HUES48 (cell line): Measurements from ENCODE around the gene SLC8A1.

Experiments used
- H3K27ac ChIP-seq: one replicate; pipeline ENCODE4 v1.7.0; 2013; ENCODE audit warnings: low read depth, low read length, inconsistent platforms
- H3K27me3 ChIP-seq: 2 replicates; pipeline ENCODE4 v1.6.1; 2013; ENCODE audit warnings: mild to moderate bottlenecking, low read length; ENCODE audit not compliant: control insufficient read depth, insufficient read depth
- H3K36me3 ChIP-seq: 2 replicates; pipeline ENCODE4 v1.6.1; 2013; ENCODE audit warnings: low read length; ENCODE audit not compliant: control insufficient read depth, insufficient read depth
- H3K4me1 ChIP-seq: 2 replicates; pipeline ENCODE4 v1.6.1; 2013; ENCODE audit warnings: mild to moderate bottlenecking, low read length; ENCODE audit not compliant: control insufficient read depth, insufficient read depth
- H3K4me3 ChIP-seq: 2 replicates; pipeline ENCODE4 v1.5.1; 2013; ENCODE audit warnings: mild to moderate bottlenecking, low read depth, low read length
- H3K9ac ChIP-seq: 2 replicates; pipeline ENCODE4 v1.6.1; 2013; ENCODE audit warnings: mild to moderate bottlenecking, low read depth, low read length, moderate library complexity
- H3K9me3 ChIP-seq: 2 replicates; pipeline ENCODE4 v1.6.1; 2013; ENCODE audit warnings: low read length; ENCODE audit not compliant: control insufficient read depth, insufficient read depth

Gene SLC8A1

DNA sequence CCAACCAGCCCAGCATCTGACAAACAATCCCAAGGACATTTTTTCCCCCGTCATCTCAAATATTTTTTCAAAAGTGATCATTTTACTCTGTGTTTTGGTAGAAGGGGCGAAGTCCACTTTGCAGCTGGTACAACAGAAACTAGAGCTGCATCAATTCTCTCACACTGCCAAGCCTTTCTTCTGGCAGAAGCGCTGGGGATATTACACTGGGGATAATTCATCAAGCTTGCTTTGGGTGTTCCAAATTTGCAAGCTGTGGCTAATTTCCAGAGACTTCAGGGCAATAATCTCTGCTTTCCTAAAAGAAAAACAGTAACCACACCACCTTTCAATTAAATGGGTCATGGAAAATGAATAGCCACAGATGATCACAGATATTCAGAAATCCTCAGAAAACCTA, 238.3 kb downstream of the SLC8A1 start:
- Histone ChIP-seq H3K9me3 (no peaks in the 10 kb centered on the region), H3K27me3 (no peaks in the 10 kb centered on the region), H3K27ac (no peak overlapping the region), H3K9ac (no peak overlapping the region), H3K36me3 (no peaks in the 10 kb centered on the region), H3K4me1 (peaks cover 28% of the 10 kb centered on the region), H3K4me3 (no peak overlapping the region)

DNA sequence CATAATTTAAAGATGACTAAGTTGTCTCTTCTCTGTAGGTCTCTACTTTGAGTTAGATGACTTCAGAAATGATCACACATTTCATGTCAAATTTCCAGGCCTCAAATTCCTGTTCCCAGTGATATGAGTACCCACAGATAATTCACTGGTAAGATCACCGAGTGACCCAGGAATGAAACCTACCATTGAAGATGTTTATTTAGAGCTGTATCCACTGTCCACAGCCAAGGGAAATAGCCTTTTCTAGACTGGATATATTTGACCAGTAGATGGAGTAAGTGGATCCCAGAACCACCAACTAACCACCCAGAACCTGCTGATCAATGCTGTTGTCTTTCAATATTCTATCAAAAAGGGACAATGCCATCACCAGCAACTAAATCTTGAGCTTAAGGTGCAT, 238.8 kb downstream of the SLC8A1 start:
- Histone ChIP-seq H3K4me3 (no peak overlapping the region), H3K9ac (no peak overlapping the region), H3K27me3 (no peaks in the 10 kb centered on the region), H3K27ac (no peak overlapping the region), H3K4me1 (peaks cover 30% of the 10 kb centered on the region), H3K36me3 (no peaks in the 10 kb centered on the region), H3K9me3 (no peaks in the 10 kb centered on the region)

DNA sequence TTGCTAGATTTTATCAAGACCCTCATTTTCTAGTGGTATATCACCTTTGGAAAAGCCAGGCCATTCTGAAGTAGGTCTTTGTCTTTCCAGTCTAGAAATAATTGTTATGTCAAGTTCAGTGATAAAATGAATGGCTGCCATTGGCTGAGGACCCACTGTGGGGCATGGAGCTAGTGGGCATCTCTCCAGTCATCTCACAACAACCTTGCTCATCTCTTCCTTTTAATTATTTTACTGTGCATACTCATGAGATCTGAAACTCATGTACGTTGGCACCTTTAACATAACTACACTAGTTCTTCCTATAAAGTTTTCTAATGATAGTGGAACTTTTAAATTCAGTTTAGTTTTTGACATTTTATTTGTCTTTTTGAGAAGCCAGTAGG, 240.9 kb downstream of the SLC8A1 start:
- Histone ChIP-seq H3K27me3 (no peaks in the 10 kb centered on the region), H3K4me1 (peaks cover 27% of the 10 kb centered on the region), H3K9me3 (no peaks in the 10 kb centered on the region), H3K9ac (no peak overlapping the region), H3K36me3 (no peaks in the 10 kb centered on the region), H3K4me3 (0 out of 2 replicates have a peak overlapping the region, but pooled peaks have one; percentile 26), H3K27ac (peak overlapping the region; percentile 83)

- Histone ChIP-seq H3K27ac (peak overlapping the region; percentile 83), H3K27me3 (no peaks in the 10 kb centered on the region)
These were observed 241.4 kb downstream of the SLC8A1 start for GRCh38 chr2:40210344-40210967.

GRCh38 chr2:40209761-40210160, 242.1 kb downstream of the SLC8A1 start:
- Histone ChIP-seq H3K36me3 (no peaks in the 10 kb centered on the region), H3K27me3 (no peaks in the 10 kb centered on the region), H3K9me3 (no peaks in the 10 kb centered on the region), H3K4me1 (peaks cover 27% of the 10 kb centered on the region), H3K27ac (peak overlapping the region; percentile 83), H3K4me3 (no peak overlapping the region), H3K9ac (no peak overlapping the region)

More at GRCh38 chr2:40210344-40210967, 241.4 kb downstream of the SLC8A1 start:
- Histone ChIP-seq H3K4me1 (peaks cover 27% of the 10 kb centered on the region), H3K9ac (no peak overlapping the region; the same call in 1 of the 2 replicates), H3K9me3 (no peaks in the 10 kb centered on the region), H3K36me3 (no peaks in the 10 kb centered on the region), H3K4me3 (peak overlapping the region; percentile 26; the same call in 1 of the 2 replicates)

DNA sequence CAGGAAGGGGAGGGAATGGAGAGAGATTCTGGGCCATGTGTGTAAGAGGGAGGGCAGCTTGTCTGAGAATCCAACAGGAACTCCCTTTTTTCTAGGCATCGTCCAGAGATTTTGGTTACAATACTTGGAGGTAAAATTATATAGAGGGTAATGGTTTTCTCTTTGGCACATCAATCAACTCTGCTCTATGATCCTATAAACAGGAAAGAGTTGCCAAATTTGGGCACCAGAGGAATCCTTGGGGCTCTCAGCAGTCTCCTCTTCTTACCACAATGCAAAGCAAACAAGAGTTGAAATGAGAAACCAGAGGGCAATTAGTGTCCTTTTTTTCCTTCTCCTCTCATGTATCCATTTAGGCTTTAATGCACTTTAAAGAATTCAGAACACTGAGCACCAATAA, 243.4 kb downstream of the SLC8A1 start:
- peaks cover 27% of the 10 kb centered on the region for H3K4me1 ChIP-seq
- no peaks in the 10 kb centered on the region for H3K27me3 ChIP-seq
- H3K4me3 ChIP-seq, result no peak overlapping the region
- H3K27ac ChIP-seq, result no peak overlapping the region
- H3K9ac ChIP-seq, result no peak overlapping the region
- no peaks in the 10 kb centered on the region for H3K9me3 ChIP-seq
- H3K36me3 ChIP-seq, result no peaks in the 10 kb centered on the region

DNA sequence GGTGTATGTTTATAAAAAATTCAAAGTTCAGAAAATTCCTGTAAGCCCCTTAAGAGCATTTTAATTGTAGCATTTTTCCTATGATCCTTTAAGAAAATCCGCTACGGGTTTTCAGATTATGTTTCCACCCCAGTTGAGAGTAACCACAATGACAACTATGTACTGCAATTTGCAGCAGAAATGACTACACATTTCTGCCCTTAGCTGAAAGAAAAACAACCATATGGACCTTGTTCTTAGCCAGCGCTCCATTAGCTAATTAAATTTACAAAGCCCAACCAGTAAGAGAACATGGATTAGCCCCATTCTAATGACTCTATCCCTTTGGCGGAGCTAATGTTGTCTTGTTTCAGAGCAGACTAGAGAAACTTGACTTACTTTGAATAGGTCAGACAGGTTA, 247.6 kb downstream of the SLC8A1 start:
- Histone ChIP-seq H3K4me1 (peaks cover 18% of the 10 kb centered on the region; the same call in 1 of the 2 replicates), H3K27ac (no peak overlapping the region), H3K4me3 (no peak overlapping the region), H3K27me3 (no peaks in the 10 kb centered on the region), H3K9ac (no peak overlapping the region), H3K9me3 (no peaks in the 10 kb centered on the region), H3K36me3 (no peaks in the 10 kb centered on the region)

DNA sequence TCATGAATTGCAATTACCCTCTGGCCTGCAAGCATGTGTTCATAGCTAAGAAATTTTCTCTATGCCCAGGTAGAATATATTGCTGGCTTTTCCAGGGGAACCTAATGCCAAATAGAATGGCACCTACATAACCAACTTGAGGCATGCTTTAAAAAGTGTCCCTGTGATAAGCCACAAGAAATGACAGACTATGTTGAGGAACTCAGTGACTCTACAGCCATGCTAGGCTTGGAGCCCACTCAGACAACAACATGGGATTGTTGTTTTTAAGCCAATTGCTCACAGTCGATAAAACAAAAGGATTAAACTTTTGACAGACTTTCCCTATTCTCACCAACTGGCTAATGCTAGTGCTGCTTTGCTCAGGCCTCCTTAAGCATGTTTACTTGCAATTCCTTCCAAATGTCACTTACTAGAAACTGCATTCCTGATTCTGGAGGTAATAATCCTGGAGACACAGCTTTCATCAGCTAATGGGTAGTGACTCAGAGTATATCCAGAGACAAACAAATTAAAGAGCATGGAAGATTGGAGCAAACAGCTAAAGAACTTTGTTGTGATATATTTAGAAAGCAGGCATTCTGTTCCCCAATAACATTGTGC, 249.0 kb downstream of the SLC8A1 start:
- H3K36me3 ChIP-seq, result no peaks in the 10 kb centered on the region
- no peak overlapping the region for H3K27ac ChIP-seq
- no peak overlapping the region for H3K9ac ChIP-seq
- H3K4me1 ChIP-seq, result peaks cover 16% of the 10 kb centered on the region; the same call in 1 of the 2 replicates
- no peak overlapping the region for H3K4me3 ChIP-seq
- H3K9me3 ChIP-seq, result no peaks in the 10 kb centered on the region
- no peaks in the 10 kb centered on the region for H3K27me3 ChIP-seq

GRCh38 chr2:40201425-40201824, 250.5 kb downstream of the SLC8A1 start:
- peaks cover 16% of the 10 kb centered on the region; the same call in 1 of the 2 replicates for H3K4me1 ChIP-seq
- no peaks in the 10 kb centered on the region for H3K27me3 ChIP-seq
- H3K9ac ChIP-seq, result no peak overlapping the region
- no peak overlapping the region for H3K27ac ChIP-seq
- H3K36me3 ChIP-seq, result no peaks in the 10 kb centered on the region
- H3K9me3 ChIP-seq, result no peaks in the 10 kb centered on the region
- H3K4me3 ChIP-seq, result no peak overlapping the region

DNA sequence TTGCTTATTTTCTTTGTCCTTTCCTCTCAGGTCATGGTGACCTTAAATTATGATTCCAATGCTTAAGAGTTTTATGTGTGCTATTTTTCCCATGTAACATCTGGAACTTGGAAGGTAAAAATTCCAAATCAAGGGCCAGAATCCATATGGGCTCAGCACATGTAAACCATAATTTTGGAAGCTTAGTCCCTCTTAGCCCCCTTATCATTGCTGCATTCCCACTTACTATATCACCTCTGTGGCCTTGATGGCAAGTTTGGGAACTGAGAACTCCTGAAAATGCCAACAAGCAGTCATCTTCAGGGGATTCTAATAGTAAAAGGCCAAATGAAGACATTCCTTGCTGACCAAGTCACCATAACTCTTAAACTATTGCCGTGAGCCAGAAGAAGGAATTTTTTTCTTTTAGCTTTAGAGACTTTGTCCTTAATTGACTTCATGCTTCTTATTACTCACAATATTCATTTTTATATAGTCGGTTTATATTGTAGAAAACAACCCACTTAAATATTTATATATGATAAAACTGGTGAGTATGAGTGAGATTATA, 251.4 kb downstream of the SLC8A1 start:
- Histone ChIP-seq H3K4me1 (peaks cover 16% of the 10 kb centered on the region; the same call in 1 of the 2 replicates), H3K9ac (no peak overlapping the region), H3K27ac (no peak overlapping the region), H3K27me3 (no peaks in the 10 kb centered on the region), H3K9me3 (no peaks in the 10 kb centered on the region), H3K4me3 (no peak overlapping the region), H3K36me3 (no peaks in the 10 kb centered on the region)

- Histone ChIP-seq H3K9me3 (no peaks in the 10 kb centered on the region), H3K27me3 (no peaks in the 10 kb centered on the region), H3K4me3 (no peak overlapping the region), H3K36me3 (no peaks in the 10 kb centered on the region), H3K4me1 (peaks cover 16% of the 10 kb centered on the region; the same call in 1 of the 2 replicates), H3K27ac (no peak overlapping the region), H3K9ac (no peak overlapping the region)
These were observed 252.1 kb downstream of the SLC8A1 start for GRCh38 chr2:40199771-40200170.
